ENCODE data around the gene BRD4.

BRD4 gene

DNA sequence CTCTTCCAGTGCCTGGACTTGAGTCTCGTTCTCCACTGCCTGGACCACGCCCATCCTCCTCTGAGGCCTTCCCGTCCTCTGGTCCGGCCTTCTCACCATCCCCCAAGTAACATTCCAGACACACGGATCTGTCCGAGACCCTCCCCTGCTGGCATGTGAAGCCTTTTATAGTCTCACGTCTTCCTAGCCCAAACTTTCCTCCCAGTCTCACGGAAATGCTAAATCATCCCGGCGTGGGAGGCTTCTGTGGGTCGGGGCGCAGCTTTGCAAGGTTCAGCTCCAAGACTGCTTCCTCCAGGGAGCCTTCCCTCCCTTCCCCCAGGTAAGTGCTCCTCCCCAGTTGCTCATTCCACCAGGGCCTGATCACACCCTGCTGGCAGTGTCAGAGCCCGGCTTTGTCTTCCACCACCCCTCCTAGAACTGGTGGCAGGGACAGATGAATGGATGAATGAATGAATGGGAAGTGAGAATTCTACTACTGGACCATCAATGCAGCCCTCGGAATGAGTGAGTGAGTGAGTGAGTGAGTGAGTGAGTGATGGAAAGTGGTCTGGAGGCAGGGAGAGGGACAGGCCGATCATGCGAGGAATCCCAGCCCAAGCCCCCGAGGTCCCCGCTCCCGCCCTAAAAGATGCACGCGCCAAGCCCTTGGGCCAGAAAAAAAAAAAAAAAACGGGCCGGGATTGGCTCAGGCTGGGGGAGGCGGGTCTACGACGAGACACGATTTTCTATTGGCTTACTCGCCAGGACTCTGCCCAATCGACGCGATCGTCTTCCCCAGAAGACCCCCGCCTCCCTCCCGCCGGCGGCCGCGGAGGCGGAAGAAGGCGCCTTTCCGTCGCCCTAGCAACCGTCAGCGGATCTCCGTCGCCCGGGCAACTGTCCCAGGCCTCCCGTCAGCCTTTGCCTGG lies 109.3 kb downstream of the BRD4 start:
- peak; percentile 97 for DNase-seq

DNA sequence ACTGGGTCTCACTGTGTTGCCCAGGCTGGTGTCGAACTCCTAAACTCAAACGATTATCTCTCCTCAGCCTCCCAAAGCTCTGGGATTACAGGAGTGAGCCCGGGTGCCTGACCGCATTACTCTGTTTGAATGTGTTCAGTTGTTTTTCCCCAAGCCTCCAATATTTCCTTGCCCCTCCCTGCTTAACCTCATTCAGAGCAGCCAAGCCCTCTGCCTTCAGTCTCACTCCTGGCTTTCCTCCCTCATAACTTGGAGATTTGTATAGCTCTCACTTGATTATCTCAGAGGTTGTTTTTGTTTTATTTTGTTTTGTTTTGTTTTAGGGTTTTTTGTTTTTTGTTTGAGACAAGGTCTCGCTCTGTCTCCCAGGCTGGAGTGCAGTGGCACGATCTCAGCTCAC lies 111.5 kb downstream of the BRD4 start:
- no peak for DNase-seq

DNA sequence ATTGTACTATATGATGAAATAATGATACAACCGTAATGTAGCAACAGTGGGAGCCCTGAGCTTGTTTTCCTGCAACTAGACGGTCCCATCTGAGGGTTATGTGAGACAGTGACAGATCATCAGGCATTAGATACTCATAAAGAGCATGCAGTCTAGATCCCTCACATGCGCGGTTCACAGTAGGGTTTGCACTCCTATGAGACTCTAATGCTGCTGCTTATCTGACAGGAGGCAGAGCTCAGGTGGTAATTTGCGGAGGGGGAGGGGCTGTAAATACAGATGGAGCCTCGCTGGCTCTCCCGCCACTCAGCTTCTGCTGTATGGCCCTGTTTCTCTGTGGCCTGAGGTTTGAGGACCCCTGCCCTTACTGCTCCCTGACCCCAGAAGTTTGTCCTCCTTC lies 113.8 kb downstream of the BRD4 start:
- DNase-seq, result no peak

DNA sequence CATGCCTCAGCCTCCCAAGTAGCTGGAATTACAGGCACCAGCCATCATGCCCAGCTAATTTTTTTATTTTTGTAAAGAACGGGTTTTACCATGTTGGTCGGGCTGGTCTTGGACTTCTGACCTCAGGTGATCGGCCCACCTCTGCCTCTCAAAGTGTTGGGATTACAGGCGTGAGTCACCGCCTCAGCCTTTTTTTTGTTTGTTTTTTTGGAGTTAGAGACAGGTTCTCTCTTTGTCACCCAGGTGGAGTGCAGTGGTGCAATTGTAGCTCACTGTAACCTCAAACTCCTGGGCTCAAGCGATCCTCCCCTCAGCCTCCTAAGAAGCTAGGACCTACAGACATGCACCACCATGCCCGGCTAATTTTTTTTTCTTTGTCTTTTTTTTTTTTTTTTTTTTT lies 116.0 kb downstream of the BRD4 start:
- no peak for DNase-seq

DNA sequence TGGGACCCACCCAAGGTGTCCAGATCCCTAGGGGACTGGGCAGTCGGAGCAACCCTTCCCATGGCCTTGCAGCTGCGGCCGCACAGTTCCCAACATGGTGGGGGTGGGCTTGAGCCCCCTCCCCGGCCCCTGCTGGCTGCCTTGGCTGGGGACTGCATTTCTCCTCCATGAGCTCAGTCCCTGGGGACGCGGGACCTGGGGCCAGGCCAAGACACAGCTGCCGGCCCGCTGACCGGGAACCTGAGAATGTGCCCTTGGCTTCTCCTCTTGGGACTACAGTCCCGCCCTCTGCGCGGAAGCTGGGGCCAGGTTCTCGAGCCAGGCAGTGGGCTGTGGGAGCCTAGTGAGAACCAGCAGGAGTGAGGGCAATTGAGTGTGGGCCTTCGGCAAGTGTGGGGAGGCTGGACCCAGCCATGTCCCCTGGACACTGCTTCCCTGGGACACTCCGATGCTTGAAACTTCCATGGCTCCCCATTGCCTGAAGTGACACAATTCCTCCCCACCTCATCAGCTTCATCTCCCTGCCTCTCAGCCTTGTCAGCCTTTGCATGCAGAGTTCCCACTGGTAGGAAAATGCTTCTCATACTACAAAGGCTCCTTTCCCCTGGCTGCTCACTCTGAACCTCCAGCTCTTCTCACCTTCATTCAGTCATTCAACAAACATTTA lies 118.5 kb downstream of the BRD4 start:
- no peak for DNase-seq

DNA sequence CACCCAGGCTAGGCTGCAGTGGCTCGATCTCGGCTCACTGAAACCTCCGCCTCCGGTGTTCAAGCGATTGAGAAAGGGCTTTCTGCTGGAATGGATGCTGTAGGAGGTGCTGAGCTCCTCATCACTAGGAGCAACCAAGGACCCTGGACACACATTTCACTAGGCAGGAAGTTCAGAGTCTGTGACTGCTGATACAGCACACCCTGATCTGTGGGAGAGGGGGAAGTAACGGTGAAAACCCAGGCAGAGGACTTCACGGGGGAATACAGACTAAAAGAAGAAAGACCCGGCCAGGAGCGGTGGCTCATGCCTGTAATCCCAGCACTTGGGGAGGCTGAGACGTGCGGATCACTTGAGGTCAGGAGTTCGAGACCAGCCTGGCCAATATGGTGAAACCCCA lies 119.6 kb downstream of the BRD4 start:
- DNase-seq, result no peak

DNA sequence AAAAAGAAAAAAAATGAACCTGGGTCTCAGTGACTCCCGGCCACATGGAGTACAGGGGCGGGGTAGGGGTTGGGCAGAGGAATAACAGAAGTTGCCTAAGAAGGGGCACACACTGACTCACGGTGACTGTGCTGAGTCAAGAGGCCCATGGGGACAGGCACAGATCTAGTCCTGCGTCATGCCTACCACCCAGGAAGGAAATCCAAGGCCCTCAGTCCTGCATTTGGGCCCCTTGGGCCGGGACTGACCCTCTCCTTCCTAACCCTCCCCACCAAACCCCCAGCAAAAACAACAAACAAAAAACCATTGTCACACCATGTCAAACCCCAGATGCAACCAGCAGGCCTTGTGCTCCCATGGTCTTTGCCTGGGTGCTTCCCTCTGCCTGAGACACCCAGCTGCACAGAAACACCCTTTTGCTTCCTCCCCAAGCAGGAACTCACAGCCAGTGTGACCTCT lies 122.0 kb downstream of the BRD4 start:
- DNase-seq, result peak; percentile 81

DNA sequence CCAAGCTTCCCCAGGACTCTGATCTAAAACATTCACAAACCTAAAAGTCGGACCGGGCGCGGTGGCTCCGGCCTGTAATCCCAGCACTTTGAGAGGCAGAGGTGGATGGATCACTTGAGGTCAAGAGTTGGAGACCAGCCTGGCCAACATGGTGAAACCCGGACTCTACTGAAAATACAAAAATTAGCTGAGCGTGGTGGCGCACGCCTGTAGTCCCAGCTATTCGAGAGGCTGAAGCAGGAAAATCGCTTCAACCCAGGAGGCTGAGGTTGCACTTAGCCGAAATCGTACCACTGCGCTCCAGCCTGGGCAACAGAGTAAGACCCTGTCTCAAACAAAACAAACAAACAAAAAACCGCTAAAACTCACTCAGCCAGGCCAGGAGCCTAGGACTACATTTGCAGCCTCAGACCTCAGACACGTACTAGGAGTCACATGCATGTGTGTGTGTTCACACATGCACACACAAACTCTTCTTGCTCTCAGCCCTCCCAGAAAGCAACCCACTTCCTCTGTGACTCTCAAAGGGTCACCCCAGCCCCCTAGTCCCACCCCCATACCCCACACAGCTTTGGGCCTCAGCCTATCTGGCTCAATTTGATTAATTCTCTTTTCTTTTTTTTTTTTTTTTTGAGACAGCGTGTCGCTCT lies 130.8 kb downstream of the BRD4 start:
- no peak for DNase-seq

DNA sequence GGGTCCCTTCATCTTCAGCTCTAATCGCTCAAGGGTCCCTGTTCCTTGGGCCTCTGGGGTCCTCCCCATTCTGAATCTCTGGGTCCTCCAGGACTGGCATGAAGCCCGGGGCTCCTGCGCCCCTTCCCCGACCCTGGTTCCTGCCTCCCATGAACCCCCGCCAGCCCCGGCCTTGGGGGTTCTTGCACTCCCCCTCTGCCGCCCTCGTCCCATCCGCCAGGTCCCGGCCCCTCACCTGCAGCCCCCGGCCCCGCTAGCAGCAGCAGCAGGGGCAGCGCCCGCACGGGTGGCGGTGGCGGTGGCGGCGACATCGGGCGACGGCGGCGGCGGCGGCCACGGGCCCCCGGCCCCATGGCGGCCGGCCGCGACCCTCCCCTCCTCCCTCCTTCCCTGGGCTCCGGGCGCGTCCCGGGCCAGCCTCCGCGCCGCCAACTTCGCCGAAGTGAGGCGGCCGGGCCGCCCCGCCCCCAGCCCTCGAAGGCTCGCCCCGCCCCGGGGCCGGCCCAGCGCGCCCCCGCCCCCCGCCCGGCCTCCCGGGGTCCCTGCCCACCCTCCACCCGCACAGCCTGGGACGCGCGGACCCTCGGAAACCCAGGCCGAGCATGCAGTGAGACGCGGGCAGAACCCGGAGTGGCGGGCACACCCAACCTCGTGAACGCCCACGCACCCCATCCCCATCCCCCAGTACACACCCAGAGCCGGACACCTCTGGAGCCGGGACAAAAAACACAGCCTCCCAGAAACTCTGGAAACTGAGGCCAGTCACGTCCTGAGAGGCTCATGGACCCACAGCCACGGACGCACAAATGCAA lies 131.6 kb downstream of the BRD4 start, which contains the start of gene NOTCH3:
Gene NOTCH3, minus strand, starts transcription at position 443 of the 812 bp plus-strand sequence. Its CDS starts 90 bp downstream, at position 353.
- no peak for DNase-seq

DNA sequence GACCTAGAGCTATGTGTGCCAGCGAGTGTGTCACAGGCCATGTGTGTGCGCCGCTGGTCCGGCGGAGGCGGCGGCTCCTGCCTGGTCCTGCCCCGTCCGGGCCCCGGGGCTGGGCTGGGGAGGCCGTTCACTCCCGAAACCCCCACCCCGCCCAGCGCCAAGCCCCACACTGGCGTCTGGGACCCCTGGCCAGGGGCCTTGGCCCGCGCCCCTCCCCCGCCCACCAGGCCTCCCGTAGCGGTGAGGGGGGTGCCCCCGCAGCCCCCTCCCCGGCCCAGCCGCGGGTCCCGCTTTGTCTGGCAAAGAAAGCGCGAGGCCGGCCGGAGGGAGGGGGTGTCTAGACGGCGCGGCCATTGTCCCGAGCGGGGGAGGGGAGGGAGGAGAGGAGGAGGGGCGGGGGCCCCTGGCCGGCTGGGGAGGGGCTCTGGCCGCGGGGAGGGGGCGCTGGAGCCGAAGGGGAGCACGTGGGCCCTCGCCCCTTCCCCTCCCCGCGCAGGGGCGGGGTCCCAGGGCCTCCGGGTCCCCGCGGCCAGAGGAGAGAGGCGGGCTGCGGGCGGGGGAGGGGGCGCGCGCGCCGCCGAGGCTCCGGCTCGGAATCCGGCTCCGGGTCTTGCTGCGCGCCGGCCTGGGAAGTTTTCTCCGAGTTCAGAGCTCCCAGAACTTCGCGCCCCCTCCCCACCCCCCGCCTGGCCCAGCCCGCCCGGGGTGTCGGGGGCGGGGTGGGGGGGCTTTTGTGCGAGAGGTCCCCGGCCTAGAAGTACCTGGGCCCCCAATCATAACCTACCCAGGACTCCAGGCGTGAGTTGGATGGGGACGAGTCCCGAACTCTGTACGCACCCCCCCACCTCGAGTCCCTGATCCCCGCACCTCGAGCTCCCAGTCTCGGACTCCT lies 132.4 kb downstream of the BRD4 start:
- no peak for DNase-seq

DNA sequence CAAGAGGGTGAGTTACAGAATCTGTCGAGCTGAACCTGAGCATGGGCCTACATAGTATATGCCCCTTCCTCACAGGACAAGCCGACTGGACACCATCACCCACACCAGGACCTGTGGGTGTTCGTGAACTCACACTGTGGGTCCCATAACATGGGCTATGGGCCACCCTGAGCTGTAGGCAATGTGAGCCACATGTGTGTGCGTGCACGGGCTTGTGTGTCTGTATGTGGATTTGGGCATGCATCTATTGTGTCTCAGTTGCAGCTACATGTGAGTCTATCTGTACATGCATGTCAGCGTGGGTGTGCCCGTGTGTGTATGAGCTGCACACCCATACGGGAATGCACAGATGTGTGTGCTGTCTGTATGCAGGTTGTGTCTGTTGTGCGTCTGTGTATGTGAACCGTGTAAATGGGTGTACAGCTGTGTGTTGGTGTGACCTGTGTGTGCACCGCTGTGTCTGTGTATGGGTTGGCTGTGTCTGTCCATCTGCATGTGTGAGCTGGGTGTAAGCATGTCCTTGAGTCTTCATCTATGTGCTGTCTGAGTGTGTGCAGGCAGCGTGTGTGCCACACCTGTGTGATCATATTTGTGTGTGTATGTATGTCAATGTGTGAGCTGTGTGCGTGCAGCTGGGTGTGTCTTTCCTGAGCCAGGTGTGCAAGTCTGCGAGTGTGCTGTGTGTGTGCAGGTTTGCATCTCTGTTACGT lies 133.2 kb downstream of the BRD4 start:
- DNase-seq, result no peak

DNA sequence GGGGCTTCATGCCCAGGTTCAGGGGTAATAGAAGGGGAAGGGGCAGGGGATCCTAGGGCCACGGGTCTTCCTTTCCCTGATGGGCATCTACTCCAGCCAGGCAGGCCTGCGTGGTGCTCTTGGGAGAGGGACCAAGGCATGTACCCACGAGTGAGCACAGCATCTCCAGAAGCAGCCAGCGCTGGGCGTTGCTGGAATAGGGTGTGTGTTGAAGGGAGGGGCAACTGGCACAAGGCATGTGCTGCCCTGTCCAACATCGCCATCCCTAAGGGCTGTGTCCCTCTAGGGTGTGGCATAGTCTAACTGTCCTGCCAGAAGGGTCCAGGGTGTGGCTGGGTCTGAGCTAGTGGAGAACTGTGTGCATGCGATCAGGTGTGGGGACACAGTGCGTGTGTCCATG lies 134.4 kb downstream of the BRD4 start:
- DNase-seq, result no peak

DNA sequence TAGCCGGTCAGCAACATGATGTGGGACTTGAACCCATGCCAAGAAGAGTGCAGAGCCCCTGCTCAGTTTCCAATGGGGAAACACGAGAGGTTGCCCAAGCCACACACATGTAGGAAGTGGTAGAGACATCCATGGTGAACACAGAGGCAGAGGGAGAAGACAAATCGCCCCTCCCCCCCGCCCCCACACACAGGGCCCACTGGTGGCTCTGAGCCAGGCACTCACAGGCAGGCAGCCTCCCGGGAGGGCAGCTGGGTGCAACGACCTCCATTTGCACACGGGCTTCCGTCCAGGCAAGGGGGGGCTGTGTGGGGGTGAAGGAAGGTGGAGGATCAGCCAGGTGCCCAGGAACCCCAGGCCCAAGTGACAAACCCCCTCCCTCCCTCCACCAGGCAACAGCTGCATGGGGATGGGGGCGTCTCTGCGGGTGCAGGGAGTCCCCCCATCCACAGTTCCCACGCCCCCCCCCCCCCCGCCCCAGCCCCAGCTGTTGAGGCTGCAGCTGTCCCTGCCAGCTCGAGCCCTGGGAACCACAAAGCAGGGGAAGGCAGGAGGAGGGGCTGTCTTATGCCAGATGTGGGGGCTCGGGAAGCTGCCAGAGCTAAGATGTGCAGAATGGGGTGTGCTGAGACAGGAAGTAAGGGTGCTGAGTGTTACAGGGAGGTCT lies 134.9 kb downstream of the BRD4 start:
- DNase-seq, result no peak

DNA sequence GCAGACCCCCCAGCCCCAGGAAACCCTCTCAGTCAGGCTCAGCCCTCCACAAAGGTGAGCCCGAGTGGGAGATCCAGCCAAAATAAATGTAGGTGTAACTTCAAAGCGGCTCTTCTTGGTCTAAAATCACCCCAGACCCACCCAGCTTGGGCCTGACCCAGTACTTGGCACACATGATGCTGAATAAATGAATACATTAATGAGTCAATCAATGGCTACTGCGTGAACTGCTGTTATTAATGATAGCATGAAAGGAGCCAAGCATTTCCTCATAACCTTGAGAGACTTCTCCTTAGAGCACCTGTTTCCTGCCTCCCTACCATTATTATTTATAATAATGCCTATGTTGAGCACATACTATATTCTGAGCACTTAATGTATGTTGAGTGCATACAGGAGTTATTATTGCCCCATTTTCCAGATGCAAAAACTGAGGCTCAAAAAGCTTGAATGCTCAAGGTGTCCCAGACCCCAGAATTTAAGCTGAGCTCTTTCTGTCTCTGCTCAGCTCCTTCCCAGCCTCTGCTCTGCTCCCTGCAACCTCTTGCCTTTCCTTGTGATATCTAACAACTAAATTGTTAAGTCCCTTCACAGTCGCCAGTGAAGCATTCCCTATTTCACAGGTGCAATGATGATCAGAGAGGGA lies 135.9 kb downstream of the BRD4 start:
- no peak for DNase-seq

DNA sequence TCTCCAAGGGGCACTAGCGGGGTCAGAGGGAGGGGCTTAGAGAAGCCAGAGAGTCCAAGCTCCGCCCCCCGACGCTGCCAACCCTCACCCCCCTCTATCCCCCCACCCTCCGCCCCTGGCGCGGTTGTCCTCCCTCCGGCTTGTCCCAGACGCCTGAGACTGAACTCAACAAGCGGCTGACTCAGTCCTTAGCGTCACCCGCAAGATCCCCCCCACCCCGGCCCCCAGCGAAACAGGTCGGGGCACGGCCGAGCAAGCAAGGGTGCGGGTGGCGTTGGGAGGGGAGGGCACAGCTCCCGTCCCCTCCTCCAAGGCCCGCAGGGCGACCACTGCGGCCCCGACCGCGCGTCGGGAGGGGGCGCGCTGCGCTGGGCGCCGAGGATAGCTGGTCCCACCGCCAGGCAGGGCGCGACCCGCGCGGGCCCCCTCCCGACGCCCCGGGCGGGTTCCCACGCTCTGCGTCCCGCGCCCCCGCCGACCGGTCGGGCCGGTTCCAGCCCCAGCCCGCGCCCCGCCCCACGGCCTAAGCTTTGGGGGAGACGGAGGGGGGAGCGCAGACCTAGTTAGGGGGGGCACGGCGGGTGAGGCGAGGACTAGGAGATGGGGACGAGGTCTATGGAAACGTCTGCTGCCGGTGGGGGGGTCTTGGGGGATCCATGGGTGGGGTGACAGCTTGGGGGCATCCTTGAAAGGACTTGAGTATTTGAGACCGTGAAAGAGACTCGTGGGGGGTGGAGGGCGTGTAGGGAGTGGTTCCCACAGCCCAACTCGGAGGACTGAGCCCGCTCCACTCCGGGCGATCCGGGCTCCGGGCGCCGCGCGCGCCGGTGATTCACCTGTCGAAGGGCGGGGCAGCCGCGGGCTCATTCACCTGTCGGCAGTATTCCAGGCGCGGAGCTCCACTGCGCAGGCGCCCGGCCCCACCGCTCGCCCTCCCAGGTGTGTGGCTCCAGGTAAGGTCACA lies 136.7 kb downstream of the BRD4 start:
- DNase-seq, result peak; percentile 66

DNA sequence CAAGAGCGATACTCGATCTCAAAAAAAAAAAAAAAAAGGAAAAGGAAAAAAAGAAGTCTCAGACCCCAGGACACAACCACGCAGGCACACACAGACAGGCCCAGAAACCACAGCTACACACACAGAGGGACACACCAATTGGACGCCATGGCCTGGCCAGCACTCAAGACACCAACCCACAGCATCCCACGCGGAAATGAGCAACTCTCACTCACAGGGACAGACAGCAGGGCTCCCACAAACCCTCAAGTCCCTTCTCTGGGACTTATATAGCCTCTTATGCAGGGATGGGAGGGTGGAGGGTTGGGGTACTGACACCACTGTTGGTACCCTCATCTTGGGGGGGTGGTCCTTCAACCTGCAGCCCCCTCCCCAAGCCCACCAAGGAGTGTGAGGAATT lies 137.4 kb downstream of the BRD4 start:
- DNase-seq, result peak; percentile 42

DNA sequence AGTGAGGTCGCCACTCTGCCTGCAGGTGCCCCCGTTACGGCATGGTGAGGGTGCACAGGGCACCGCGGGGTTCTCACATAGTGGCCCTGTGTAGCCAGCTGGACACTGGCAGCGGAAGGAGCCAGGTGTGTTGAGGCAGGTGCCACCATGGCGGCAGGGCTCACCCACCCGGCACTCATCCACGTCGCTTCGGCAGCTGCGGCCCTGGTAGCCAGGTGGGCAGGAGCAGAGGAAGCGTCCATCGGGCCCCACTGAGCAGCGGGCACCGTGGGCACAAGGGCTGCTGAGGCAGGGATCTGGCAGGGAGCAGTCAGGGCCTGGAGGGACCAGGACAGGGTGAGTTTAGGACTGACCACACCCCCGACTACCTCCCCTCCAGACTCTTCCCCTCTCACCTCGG lies 140.4 kb downstream of the BRD4 start:
- no peak for DNase-seq

DNA sequence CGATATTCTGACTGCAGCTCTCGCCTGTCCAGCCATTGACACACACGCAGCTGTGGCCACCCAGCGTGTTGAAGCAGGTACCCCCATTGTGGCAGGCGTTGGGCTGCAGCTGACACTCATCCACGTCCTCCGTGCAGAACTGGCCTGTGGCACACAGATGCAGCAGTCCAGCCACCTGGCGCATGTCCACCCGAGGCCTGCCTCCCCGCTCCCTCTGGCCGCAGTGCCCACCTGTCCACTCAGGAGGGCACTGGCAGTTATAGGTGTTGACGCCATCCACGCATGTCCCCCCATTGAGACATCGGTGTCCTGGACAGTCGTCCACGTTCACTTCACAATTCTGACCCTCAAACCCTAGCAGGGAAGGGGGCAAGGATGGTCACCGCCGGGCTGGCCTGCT lies 140.8 kb downstream of the BRD4 start:
- no peak for DNase-seq

DNA sequence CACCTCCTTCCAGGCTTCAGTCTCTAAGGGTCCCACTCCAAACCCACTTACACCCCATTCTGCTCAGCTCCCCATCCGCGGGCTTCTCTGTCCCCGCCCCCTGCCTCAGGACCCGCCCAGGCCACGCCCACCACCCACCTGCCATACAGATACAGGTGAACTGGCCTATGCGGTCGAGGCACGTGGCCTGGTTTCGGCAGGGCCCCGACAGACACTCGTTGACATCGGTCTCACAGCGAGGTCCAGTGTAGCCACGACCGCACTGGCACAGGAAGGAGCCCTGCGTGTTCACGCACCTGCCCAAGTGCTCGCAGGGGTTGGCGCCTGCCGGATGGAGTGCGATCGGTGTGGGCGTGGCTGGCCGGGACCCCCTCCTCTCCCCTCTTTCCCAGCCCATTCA lies 143.5 kb downstream of the BRD4 start:
- no peak for DNase-seq

All from EL (cell line).